ENCODE results near the gene PTPRG.

PTPRG gene

DNA sequence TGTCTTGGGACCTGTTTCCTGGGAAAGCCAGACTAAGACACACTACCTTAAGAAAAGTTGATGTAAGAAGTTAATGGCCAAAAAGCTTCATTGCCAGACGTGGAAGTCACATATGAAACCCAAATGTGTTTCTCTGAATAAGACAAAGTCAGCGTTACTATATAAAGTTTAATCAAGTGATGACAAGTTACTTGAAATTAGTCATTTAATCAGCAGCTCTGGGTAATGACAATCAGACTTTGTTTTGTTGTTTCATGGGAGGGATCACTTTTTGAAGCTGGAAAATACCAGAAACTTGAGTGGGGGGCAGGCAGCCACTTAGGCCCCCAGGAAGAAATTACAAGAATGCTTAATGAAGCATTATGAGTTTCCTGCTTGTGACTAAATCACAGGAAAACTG is 218.6 kb downstream of the PTPRG start:
- no peak overlapping the region for H3K4me3 ChIP-seq (ENCODE audit: low read length)
- TF ChIP-seq ZNF274 (IDR thresholded peaks at IDR 0.05; ENCODE audit: low read depth, low read length) = no peak

DNA sequence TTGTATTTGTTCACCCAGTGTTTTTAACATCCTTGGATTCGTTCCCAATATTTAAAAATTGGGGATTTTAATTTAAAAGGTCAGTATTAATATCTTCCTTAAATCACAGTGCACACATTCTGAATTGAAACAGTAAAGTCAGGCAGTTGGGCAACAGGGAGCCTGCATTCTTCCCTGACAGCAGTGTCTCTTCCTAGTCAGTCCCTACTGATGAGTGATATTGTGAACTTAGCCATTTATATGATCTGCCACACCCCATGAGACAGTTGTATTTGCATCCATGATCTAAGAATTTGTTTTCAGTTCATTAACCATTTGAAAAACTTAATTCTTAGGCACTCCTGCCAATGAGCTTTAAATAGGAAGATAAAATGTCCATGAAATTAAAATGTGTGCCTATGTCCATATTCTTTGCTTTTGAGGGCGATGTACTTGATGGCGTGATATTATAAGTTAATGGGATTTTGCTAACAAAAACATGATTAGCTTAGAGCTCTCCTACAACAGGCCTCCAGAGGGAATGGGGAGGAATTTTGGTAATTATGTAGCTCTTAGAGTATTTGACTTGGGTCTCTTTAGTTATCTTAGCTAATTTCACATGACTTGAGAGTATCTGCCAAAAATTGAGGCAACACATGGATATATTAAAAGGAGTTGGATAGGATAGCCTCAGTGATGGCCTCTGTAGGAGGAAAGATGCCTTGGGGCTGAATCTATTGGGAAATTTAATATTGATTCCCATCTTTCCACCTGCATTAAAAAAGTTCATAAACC is 219.3 kb downstream of the PTPRG start:
- no peak overlapping the region for H3K4me3 ChIP-seq (ENCODE audit: low read length)
- TF ChIP-seq ZNF274 (IDR thresholded peaks at IDR 0.05; ENCODE audit: low read depth, low read length) = no peak

DNA sequence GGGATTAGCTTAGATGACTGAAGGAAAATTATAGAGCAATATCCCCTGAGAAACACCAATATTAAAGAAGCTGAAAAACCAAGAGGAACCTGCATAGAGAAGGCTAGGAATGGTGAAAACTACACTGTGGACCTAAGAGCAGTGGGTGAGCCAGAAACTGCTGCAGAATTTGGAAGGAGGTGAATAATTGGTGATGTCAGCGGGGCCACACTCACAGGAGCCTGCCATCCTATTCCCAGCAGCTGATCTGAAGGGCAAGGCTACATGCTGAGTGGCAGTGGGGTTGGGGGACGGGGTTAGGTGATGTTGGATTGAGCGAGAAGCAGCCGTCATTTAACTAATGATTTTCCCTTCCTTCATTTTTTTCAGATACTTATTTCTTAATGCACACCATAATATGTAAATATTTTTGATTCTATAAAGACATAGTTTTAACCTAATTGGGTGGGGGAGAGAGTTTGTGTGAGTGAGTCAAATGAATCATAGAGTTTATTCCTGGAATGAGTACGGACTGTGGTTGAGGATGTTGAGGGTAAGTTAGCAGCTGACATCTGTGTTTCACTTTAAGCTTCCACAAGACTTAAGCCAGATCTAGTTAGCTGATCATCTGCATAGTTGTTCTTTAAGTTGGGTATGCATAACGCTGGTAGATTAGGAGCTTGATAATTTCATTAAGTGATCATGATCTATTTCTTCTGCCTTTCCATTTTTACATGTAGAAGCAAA is 222.8 kb downstream of the PTPRG start:
- no peak for TF ChIP-seq ZNF274 (IDR thresholded peaks at IDR 0.05; ENCODE audit: low read depth, low read length)
- no peak overlapping the region for H3K4me3 ChIP-seq (ENCODE audit: low read length)

DNA sequence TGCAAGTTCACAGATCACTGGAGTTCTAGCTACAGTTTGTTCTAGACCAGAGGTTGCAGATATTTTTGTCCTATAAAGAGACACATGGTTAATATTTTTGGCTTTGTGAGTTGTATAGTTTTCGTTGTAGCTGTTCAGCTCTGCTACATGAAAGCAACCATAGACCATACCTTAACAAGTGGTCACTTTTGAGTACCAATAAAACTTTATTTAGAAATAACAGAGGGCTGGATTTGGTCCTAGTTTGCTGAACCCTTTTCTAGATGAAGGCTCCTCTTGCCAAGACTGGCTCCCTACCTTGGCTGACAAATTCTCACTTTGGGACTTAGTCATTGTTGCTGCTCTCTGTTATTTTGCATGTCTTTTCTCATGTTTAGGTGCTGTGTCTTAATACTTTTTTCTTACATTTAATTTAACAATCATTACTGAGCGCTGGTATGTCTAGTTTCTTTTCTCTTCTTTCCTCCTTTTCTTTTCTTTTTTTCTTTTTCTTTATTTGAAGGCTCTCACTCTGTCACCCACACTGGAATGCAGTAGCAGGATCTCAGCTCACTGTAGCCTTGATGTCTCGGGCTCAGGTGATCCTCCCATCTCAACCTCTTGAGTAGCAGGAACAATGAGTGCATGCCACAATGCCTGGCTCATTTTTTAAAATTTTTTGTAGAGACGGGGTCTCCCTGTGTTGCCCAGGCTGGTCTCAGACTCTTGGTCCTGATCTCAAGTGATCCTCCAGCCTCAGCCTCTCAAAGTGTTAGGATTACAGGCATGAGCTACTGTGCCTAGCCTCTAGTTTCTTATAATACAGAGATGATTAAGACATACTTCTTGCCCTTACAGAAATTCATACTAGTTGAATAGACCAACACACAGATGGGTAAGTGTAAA is 227.5 kb downstream of the PTPRG start:
- TF ChIP-seq ZNF274 (IDR thresholded peaks at IDR 0.05; ENCODE audit: low read depth, low read length) = no peak
- no peak overlapping the region for H3K4me3 ChIP-seq (ENCODE audit: low read length)

DNA sequence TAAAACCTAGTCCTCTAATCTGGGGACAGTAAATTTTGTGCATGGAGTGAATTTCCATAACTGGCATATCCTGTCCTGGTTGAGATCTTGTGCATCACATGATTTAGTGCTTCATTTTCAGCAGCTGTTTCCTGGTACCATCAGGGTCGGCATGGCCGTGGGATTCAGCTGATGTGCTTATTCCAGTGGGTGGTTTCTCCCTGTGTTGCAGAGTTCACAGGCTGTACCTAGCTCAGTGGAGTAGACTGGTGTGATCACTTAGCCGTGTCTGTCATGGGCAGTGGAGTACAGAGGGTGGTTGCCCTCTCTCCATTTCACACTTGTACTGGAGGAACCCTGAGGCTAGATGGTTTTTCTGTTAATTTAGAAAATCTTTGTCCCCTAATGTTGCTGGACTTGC is 228.5 kb downstream of the PTPRG start:
- no peak overlapping the region for H3K4me3 ChIP-seq (ENCODE audit: low read length)
- TF ChIP-seq ZNF274 (IDR thresholded peaks at IDR 0.05; ENCODE audit: low read depth, low read length) = no peak

DNA sequence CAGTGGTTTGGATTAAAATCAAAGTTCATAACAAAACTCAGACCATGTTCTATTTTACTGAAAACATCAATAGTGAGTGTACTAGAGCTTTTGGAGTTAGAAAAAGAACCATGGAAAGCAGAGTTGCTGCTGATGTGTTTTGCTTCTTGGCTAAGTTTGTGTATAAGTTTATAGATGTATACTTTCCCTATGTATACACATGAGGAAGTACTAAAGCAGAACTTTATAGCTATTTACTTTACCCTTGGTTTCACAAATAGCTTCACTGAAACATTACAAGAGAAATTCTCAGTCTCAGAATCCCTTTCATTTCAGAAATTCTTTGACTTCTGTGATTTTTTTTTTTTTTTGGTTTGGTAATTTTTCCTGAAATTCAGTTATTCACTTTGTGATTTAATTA is 229.0 kb downstream of the PTPRG start:
- no peak overlapping the region for H3K4me3 ChIP-seq (ENCODE audit: low read length)
- TF ChIP-seq ZNF274 (IDR thresholded peaks at IDR 0.05; ENCODE audit: low read depth, low read length) = no peak

DNA sequence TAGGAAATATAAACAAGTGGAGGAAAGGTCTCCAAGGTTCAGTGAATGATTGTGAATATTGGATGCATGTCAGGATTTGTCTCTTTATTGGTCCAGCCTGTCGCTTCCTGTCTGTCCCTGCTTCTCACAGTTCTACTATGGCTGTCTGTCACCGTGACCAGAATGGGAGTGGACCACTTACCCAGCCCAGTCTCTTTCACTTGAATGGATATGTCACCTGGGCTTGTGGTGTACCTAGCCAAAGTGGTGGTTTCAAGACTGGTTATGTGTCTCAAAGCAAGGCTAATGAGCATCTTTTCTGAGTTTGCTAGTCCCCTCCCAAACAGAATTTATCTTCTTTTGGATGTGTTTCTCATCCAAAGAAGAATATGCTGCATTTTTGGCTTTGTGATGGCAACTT is 231.7 kb downstream of the PTPRG start:
- no peak overlapping the region for H3K4me3 ChIP-seq (ENCODE audit: low read length)
- TF ChIP-seq ZNF274 (IDR thresholded peaks at IDR 0.05; ENCODE audit: low read depth, low read length) = no peak

DNA sequence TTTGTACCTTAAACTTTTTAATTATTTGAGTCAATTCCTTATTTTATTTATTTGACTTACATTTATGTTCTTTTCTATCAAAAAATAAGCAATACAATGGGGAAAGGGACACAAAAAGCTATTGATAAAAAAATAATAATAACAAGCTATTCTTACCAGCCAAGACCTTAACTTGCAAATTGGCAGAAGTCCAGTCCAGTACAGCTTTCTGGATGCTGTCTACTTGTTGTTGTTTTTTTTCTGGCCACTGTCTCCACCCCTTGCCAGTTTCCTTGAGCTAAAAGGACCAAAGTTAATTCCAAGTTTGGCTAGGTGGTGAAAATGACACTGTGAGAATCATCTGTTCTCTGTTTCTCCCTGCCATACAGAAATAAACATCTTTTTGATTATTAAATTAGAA is 232.2 kb downstream of the PTPRG start:
- no peak overlapping the region for H3K4me3 ChIP-seq (ENCODE audit: low read length)
- TF ChIP-seq ZNF274 (IDR thresholded peaks at IDR 0.05; ENCODE audit: low read depth, low read length) = no peak

DNA sequence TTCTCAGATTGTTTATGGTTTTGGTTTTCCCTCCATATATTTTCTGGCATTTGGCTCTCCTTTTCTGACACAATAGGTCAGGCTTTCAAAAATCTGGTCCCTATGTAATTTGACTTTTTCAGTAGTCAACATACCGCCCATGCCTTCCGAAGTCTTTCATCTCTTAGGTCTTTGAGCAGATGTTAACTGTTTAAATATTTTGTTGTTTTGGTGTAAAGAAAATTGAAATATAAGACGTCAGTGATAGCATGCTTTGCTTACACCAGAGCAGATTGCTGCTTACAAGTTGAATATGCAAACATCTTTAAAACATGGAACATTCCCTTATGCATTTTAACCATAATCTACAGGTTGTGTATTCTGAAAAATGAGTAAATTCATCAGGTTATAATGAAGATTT is 233.0 kb downstream of the PTPRG start:
- TF ChIP-seq ZNF274 (IDR thresholded peaks at IDR 0.05; ENCODE audit: low read depth, low read length) = no peak
- H3K4me3 ChIP-seq (ENCODE audit: low read length) = no peak overlapping the region

DNA sequence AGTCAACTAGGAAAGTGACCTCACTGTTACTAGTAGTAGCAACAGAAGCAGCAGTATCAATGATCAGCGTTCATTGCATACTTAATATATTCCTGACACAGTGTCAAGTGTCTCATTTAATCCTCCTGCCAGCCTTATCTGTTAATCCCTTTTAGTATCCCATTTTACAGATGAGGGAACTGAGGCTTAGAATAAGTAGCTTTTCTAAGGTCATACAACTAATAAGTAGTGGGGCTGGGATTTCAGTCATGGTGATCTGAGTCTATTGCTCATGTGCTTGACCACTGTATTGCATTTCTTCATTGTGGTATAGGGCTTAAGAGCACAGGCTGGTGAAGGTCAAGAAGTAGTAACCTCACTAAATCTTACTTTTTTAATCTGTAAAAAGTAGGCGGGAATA is 233.6 kb downstream of the PTPRG start:
- H3K4me3 ChIP-seq (ENCODE audit: low read length) = no peak overlapping the region
- no peak for TF ChIP-seq ZNF274 (IDR thresholded peaks at IDR 0.05; ENCODE audit: low read depth, low read length)

DNA sequence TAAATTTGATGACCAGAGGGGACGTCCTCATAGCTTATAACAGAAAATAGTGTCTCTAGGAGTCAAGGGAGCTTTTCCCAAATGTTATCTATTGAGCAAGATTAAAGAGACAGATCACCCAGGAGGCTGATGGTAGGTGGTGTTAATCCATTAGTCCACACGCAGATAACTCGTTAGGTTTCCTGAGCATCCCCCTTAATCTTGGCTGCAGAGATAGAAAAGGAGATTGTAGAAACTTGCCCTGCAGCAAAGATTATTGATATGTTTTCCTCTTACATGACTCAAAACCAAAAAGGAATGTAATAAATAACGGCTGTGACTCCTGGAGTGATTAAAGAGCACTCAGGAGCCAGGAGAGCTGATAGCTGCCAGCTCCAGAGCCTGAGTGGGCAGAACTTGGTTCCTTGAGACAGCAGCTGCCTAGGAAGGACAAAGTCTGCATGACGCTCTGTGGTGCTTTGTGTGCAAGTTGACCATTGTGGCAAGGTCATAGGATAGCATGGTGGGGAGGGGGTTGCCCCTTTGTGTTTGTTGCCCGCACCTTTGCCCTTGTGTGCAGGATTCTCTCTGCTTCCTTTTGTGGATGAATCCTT is 234.8 kb downstream of the PTPRG start:
- H3K4me3 ChIP-seq (ENCODE audit: low read length) = no peak overlapping the region
- TF ChIP-seq ZNF274 (IDR thresholded peaks at IDR 0.05; ENCODE audit: low read depth, low read length) = no peak

DNA sequence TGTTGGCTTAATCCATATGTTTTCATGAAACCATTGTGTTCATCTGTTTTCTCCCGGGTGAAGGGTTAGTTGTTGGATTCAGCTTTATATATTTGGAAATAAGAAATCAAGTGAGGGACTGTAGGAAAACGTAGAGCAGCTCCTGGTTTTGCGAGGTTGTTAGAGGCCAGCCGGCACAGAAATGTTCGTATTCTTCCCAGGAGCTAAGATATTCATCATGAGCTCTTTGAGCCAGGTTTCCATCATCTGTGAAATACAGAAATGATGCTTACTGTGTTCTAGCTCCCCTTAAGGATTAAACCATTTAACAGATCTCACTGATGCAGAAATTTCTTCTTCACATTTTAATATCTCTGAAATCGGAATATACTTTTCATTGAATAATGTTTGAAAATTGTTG is 235.5 kb downstream of the PTPRG start:
- TF ChIP-seq ZNF274 (IDR thresholded peaks at IDR 0.05; ENCODE audit: low read depth, low read length) = no peak
- H3K4me3 ChIP-seq (ENCODE audit: low read length) = no peak overlapping the region

DNA sequence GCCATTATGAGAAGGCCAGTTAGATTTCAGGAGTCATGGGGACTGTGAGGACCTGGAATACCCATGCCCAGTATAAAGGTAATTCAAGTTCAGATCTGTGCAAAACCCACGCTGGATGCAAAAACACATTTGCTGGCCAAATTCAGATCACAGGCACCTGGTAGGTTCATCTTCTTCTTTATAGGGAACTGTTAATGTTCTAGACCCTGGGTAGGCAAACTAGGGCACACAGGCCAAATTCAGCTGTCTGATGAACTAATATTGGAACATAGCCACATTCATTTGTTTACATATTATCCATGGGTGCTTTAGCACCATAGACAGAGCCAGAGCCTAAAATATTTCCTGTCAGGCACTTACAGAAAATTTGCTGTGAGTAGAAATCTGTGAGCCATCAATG is 241.4 kb downstream of the PTPRG start:
- no peak for TF ChIP-seq ZNF274 (IDR thresholded peaks at IDR 0.05; ENCODE audit: low read depth, low read length)
- no peak overlapping the region for H3K4me3 ChIP-seq (ENCODE audit: low read length)

DNA sequence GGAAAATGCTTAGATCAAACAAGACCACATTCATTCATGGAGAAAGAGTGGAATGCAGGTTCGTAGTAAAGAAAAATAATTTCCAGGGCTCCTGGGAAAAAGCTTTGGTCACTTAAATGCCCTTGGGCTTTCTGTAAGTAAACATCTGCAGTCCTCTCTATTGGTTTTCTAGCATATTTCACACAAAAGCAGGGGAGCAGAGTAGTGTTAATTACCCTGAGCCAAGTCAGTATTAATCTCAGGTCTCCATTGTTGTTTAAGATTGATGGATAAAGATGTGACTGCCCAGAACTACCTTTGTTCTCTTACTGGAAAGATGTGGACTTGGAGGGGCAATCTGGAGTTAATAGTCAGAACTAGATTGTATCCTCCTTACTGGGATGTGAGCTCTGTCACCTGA is 242.6 kb downstream of the PTPRG start:
- TF ChIP-seq ZNF274 (IDR thresholded peaks at IDR 0.05; ENCODE audit: low read depth, low read length) = no peak

More for the DNA sequence above, 242.6 kb downstream of the PTPRG start:
- H3K4me3 ChIP-seq (ENCODE audit: low read length) = no peak overlapping the region
